PC-9 (cell line): ENCODE measurements around the gene LARP4B.

ENCODE experiments used
- CTCF ChIP-seq: fragments of 200-600 bp; sonication (generic); conservative IDR thresholded peaks from 2 replicates; pipeline ENCODE4 v1.6.1; 2017; ENCODE audit warnings: mixed run types, antibody characterized with exemption, mild to moderate bottlenecking, moderate library complexity
- EZH2 ChIP-seq: fragments of 200-600 bp; sonication (generic); IDR thresholded peaks from 2 replicates; pipeline ENCODE4 v1.8.0; 2017; ENCODE audit warnings: antibody characterized with exemption, low read depth

- TF ChIP-seq CTCF: no peak
- no peak for TF ChIP-seq EZH2
Observed at GRCh38 chr10:948347-948746, 16.8 kb upstream of the LARP4B start.
